HG02884 (cell line): ENCODE measurements around the gene ABCC8.
"Not testable (repeated sequence)": the region's sequence is repeated elsewhere in the genome, so short reads cannot be mapped to it uniquely, and the experiment has no call there.

Source experiments
- ATAC-seq: cut with Tn5 transposase; IDR thresholded peaks from one replicate; pipeline ENCODE4 v1.9.1; 2021; ENCODE audit warnings: mild to moderate bottlenecking, moderate library complexity; ENCODE audit not compliant: unreplicated experiment

The ABCC8 gene

DNA sequence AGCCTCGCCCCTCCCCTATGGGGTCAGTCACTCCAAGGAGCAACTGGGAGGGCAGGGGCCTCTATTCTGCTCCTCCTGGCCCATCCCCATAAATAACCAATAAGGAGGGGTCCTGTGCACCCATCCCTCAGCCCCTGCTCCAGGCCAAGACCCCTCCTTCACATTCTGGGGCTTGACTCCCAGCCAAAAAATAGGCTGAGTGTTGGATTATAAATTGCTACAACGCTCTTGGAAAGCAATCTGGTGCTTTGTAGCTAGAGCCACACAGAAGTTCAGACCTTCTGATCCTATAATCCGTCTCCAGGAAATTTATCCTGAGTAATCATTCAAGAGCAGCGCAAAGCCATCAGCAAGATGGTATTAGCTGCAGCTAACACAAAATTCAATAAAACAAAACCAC, 42.5 kb downstream of the ABCC8 start:
- ATAC-seq: no peak

DNA sequence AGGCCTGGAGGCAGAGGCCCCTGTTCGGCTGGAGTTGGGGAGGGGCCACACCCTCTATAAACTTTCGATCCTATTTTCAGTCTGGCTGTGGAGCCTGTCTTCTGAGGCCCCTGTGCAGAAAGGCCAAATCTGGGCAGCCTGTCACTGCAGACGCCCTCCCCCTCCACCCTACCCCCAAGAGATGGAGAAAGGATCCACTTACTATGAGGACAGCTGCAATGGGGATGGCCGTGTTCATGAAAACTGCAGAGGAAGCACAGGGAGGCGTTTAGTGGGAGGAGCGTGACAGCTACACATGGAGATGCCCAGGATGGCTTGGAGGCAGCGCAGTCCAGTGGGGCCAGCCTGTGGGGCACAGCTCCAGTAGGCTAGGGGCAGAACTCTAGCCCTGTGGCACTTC, 44.6 kb downstream of the ABCC8 start:
- ATAC-seq: no peak

DNA sequence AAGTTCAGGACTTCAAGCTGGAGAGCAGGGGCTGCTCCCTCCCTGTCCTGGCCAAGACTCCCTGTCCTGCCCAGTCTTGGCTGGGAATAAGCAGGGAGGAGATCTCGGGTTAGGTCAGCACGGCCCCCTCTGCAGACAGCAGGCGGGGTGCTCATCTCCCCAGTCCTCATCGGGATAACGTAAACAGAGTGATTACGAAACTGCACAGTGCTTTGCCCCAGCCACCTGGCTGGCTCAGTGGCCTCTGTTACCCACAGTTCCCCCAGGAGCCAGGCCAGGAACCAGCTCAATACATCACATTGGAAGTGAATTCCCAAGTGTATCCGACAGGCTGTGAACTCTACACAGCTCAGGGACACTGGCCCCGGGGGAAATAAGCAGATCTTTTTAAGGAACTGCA, 45.5 kb downstream of the ABCC8 start:
- ATAC-seq: no peak

DNA sequence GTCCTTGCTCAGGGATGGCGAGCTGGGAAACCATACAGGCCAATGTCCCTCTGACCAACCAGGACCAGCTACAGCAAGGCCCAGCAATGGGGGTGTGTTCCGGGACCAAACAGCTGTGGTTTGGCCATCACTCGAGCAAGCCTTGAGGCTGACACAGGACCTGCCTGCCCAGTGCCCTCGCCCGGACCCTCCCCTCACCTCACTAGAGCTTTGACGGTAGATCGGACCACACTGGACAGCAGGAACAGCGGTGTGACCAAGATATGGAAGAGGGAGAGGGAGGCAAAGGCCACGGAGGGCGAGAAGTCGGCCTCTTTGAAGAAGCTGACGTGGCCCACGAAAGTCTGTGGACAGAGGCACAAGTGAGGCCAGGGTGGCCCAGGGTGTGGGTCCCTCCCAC, 46.0 kb downstream of the ABCC8 start:
- ATAC-seq: no peak

DNA sequence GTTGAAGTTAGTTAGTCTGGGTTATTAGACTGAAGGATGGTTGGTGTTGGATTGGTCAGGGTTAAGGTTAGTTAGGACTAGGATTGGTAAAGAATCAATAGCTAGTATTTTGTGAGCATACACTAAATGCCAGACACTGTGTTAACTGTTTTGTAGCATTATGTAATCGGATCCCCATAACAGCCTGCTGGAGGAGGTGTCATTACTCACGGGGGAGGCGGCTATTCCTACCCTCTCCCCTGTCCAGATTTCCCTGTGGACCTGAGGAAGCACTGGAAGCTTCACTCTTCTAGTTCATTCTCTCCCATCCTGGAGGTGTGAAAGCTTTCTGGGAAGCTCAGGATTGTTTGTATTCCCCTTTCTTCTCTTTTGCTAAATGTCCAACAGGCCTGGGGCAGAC, 47.7 kb downstream of the ABCC8 start:
- no peak for ATAC-seq

DNA sequence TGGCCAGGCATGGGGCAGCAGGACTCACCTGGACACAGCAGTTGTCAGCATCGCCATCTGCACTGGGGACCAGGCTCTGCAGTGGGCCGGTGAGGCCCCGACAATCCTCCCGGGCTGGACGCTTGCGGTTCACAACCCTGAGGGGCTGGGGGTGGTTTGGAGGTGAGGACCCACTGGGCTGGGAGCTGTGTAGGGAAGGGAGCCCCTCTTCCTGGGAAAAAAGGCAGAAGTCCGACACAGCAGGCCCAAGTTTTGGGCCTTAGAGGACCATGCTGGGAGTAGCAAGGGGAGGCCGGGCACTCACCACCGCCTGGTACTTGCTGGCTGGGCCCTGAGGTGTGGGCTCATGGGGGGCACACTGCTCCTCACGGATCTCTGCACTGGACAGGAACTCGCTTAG, 48.4 kb downstream of the ABCC8 start:
- no peak for ATAC-seq

DNA sequence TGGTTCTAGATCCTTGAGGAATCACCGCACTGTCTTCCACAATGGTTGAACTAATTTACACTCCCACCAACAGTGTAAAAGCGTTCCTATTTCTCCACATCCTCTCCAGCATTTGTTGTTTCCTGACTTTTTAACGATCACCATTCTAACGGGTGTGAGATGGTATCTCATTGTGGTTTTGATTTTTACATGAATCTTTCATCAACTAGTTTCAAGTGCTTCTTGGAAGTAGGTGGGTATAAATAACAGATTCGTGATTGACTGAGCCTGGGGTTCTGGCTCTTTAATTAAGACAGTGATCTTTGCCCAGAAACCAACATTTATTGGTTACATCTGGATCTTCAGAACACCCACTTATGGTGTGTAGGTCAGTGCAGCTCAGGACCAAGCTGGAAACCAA, 50.4 kb downstream of the ABCC8 start:
- not testable (repeated sequence) for ATAC-seq

DNA sequence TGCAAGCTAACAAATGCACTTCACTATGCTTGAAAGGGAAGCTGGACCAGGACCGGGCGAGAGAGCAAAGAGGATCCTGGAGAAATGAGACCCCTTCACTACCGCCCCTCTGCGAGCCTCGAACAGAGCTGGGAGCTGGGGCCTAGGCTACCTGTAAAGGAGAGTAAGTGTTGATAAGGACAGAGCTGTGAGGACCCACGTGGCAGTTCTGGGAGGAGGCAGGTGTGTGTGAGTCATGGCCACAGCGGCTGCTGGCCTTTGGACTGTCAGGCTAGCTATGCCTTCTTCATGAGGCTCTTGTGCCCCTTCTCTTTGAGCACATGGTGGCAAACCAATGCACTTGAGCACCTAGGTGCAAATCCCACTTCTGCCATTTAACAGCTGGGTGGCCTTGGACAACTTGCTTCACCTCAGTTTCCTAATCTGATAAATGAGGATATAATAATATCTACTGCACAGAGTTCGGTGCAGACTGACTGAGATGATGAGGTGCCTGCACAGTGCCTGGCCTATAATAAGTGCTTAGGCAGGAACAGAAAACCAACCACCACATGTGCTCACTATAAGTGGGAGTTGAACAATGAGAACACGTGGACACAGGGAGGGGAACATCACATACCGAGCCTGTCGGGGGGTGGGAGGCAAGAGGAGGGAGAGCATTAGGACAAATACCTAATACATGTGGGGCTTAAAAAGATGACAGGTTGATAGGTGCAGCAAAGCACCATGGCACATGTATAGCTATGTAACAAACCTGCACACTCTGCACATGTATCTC, 52.9 kb downstream of the ABCC8 start:
- no peak for ATAC-seq

DNA sequence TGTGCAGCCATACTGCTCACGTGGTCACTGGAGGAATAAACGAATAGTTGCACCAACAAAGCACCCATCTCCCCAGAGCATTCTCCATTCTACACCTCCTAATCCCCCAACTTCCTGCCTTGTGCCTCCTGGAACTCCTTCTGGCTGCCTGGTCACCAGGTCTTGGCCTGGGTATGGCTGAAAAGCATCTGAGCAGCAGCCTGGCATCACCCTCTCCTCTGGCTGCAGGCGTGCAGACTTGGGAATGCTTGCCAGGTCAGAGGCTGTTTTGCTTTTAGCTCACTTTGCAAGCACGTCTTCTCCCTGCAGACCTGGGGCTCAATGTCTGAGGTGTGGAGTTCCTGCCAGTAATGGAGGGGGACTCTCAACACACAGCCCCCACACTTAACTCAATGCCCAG, 54.9 kb downstream of the ABCC8 start:
- no peak for ATAC-seq

DNA sequence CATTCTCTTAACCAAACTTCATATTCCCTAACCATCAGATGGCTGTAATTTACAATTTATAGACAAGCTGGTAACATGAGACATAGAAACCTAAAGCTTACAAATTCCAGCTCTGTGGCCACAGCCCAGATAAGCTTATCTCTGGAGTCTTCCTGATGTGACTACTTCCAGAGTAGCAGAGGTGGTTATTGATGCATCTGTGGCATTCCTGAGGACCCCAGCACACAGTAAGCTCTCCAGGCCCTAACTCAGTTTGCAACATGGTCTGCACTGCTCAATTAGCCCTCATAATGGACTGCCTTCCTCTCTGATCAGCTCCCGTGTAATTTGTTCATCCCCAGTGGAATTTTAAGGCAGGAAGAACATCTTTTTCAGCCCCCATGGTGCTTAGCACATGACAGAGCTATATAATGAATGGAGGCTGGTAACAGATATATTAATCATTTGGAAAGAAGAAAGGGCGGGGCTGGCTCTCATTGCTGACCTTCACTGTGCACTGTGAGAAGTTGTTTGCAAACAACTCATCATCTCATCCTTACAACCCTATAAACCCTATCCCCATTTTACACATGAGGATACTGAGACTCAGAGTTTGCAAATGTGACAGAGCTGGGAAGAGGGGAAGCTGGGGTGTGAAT, 58.1 kb downstream of the ABCC8 start:
- no peak for ATAC-seq

DNA sequence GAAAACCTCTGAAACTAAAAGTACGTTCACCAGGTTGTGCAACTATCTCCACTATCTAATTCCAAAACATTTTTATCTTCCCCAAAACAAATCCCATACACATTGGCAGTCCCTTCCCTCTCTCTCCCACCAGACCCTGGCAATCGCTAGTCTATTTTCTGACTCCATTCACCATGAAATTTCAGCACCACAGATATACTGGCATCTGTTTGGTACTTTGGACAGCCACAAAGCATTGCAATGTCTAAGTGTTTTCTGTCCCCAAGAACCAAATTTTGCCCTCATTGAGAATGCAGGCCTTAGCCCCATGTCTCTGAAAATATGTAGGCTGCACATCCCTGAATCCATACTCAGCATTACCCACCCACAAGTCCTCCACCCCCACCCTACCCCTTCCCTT, 60.2 kb downstream of the ABCC8 start:
- no peak for ATAC-seq

DNA sequence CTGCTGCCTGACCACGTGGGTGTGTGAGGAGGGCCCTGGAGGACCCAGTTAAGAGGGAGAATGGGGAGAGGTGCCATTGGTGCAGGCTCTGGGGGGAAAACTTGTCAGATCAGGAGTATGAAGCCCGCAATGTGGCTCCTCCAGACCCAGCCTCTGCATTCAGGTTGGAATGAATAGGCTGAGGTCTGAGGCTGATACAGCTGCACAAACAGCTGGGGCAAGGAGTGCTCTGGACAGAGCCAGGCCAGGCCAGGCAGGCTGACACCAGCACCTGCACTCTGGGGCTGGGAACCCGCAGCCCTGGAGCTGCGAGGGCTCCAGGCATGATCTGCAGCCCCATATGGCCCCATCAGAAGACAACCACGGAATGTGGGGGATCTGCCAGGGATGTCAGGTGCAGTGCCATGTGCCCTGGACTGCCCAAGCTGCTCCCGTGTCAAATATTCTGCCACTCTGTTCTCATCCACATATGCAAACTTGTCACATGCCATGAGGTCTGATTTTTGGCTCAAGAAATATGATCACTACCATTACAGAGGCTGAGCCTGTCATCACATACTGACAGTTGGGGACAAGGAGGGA, 61.0 kb downstream of the ABCC8 start:
- ATAC-seq: no peak

DNA sequence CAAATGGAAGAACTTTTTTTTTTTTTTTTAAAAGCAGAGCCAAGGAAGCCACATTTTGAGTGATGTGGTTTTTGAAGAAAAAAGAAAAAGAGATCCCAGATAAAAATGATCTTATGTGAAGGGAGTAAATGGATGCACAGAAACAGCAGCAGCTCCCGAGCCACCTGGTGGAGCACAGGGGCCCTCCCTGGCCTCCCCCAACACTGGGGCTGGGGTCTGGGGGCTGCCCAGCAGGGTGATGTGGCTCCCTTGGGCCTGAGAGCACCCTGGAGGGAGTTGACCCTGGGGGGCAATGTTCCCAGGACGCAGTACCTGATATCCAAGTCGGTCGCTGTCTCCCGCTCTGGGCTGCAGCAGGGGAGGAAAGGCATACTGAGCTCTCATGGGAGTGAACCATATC, 61.7 kb downstream of the ABCC8 start:
- no peak for ATAC-seq

DNA sequence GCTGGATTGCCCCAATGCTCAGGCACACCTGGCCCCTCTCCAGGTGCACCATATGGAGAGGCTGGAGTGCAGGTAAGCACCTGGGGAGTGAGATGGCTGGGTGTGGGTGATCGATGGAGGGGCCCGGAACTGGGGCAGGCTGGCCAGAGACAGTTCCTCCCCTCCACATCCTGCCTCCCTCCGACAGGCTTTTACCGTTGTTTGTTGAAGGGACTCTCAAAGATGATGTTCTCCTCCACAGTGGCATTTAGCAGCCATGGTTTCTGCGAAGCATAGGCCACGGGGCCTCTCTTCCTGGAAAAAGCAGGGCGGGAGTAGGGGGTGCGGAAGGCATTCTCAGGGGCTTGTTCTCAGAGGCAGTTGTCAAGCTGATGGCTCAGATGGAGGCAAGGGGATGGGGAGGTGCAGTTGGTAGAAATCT, 62.3 kb downstream of the ABCC8 start:
- no peak for ATAC-seq

DNA sequence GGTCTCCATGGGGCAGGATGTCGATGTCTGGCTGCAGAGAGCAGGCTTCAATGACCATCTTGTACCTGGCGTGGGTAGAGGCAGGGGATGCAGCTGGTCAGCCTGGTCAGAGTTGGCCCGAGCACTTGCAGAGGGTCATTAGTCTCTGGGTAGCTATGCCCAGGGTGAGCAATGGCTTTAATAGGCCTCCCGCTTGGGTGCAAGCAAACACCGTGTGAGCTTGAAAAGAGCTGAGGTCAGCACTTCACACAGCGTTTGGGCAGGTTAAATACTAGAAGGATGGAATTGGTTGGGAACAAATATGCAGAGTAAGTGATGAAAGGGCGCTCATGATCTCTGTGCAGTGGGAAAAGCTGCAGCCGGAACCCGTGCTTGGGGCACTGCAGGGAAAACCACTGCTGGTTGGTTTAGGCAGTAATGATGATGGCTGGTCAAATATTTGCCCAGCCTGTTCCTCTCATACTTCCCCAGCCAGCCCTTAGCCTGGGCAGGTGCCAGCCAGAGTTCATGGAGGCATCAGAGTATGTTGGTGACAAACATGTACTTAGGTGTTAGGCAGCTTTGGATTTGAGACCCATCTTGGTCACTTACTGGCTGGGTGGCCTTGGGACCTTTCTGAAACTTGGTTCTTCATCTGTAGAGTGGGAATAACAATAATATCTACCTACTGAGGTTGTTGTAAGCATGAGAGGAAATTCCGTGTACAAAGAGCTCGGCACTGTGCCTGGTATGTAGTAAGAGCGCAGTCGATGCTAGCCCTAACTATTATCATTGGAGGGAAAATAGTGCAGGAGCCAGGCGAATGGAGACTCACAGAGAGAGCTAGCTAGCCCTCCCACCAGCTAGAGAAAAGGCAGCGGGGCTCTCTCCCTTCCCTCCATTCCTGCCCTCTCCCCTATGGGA, 63.0 kb downstream of the ABCC8 start:
- ATAC-seq: no peak

DNA sequence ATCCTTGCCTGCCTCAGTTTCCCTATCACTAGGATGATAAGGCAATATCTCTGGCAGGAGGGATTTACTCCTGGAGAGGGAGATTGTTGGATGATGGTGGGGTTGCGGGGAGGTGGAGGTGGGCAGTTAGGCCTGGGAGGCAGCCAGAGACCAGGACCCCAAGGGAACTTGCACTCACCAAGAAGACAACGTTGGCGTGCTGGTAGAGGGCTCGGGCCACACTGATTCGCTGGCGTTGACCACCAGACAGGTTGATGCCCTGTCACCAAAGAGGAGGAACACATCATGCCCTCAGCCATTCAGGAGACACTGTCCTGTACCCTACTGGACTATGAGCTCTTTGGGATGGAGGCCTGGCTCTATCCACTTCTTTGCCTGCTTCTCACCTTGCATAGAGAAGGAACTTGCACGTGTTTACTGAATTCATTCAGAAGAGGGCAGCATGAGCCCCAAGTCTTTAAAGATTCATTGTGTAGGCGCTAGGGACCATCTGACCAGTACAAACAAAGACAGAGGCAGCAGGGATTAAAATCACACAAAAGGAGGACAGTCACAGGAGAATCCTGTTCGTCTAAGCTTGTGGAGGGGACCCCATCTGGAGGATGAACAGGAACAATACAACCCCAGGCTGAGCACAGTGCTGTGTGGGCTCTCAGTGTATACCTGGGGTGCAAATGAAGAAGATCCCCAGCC, 64.0 kb downstream of the ABCC8 start:
- ATAC-seq: no peak

DNA sequence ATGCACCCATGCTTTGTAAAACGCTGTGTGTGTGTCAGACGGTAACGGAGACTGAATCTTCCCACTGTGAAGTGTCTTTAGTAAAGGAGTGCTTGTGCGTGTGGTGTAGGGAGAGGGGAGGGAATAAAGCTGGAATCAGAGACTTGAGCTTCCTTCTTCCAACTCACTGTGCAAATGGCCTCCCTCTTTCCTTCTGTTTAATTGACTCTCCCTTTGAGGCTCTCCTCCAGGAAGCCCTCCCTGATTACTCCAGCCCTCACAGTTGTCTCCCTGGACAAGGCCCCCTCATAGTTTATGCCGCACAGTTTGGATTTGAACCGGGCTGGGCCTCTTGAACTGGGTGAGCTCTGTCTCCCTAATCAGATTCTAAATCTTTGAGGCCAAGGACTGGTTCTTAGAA, 65.2 kb downstream of the ABCC8 start:
- no peak for ATAC-seq

DNA sequence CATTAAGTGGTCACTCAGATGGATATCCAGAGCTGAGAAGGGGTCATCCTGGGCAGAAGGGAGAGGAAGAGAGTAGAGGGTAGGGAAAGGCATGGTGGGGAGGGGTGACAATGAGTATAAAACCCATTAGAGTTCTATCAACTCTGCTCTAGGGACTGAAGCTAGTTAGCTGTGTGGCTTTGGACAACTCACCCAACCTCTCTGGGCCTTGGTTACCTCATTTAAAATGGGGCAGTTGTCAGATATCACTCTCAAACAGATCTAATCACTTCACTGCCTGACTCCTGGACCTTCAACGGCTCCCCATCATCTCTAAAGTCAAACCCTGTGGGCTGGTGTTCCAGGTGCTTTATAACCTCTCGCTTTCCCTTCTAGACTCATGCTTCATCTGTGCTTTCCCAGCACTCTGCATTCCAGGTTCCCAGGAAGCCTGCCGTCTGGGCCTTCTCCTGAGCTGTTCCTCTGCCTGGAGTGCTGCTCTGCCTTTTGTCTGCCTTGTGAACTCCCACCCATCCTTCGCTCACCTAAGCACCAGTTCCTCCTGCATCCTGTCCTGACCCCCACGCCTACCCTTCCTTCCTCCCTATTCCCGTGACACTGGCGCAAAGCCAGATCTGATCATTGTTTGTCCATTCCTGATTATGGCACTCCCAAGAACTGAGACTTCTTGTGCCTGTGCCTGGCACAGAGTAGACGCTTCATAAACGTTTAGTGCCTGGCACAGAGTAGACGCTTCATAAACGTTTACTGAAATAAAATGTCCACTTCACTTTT, 65.9 kb downstream of the ABCC8 start:
- ATAC-seq: no peak

DNA sequence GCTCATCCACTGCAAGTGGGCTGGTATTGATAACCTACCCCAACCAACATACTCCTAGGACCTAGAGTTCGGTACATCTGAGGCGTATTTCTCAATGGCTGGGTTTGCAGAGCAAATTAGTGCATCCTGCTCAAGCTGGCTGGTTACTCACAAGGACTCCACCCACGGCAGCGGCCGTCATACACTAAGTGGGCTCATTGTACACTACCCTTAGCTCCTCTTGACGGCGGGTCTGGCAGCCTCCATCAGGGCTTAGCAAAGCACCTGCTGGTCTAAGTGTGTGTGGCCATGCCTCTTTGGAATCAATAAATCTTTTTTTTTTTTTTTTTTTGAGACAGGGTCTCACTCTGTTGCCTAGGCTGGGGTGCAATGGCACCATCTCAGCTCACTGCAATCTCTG, 68.0 kb downstream of the ABCC8 start:
- ATAC-seq: no peak

DNA sequence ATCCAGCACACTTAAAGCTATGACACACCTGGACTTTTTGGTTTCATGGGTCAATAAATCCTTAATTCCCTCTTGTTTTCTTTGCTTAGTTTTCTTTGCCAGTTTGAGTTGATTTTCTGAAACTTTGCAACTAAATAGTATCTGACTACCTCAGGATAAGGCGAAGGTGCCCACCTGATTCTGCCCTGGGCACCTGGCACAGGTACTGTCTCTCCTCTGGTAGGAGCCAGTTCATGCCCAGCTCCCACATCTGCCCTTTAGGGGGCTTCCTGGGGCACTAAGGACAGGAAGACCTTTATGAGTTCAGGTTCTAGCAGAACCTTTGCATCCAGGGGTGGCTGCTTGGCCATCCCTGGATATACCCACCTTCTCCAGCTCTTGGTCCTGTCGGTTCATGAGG, 68.6 kb downstream of the ABCC8 start:
- no peak for ATAC-seq
